C4-2B (cell line): Measurements from ENCODE around the gene HIF1A.

Source experiments
- ZFX ChIP-seq: fragments of 450-650 bp; IDR thresholded peaks from 2 replicates; pipeline ENCODE4 v1.6.1; 2017
- TF ChIP-seq, protein P1 (sequence below): fragments of 450-650 bp; conservative IDR thresholded peaks from 2 replicates; pipeline ENCODE4 v1.5.1; 2017; ENCODE audit warnings: mild to moderate bottlenecking

DNA sequence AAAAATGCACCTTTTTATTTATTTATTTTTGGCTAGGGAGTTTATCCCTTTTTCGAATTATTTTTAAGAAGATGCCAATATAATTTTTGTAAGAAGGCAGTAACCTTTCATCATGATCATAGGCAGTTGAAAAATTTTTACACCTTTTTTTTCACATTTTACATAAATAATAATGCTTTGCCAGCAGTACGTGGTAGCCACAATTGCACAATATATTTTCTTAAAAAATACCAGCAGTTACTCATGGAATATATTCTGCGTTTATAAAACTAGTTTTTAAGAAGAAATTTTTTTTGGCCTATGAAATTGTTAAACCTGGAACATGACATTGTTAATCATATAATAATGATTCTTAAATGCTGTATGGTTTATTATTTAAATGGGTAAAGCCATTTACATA lies 52.0 kb downstream of the HIF1A start:
- TF ChIP-seq, protein P1, sequence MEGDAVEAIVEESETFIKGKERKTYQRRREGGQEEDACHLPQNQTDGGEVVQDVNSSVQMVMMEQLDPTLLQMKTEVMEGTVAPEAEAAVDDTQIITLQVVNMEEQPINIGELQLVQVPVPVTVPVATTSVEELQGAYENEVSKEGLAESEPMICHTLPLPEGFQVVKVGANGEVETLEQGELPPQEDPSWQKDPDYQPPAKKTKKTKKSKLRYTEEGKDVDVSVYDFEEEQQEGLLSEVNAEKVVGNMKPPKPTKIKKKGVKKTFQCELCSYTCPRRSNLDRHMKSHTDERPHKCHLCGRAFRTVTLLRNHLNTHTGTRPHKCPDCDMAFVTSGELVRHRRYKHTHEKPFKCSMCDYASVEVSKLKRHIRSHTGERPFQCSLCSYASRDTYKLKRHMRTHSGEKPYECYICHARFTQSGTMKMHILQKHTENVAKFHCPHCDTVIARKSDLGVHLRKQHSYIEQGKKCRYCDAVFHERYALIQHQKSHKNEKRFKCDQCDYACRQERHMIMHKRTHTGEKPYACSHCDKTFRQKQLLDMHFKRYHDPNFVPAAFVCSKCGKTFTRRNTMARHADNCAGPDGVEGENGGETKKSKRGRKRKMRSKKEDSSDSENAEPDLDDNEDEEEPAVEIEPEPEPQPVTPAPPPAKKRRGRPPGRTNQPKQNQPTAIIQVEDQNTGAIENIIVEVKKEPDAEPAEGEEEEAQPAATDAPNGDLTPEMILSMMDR: no peak
- TF ChIP-seq ZFX: no peak
